ENCODE results near the gene SCT.

GRCh38 chr11:623349-623869, 3.6 kb downstream of the SCT start:
- TF ChIP-seq, protein P1, sequence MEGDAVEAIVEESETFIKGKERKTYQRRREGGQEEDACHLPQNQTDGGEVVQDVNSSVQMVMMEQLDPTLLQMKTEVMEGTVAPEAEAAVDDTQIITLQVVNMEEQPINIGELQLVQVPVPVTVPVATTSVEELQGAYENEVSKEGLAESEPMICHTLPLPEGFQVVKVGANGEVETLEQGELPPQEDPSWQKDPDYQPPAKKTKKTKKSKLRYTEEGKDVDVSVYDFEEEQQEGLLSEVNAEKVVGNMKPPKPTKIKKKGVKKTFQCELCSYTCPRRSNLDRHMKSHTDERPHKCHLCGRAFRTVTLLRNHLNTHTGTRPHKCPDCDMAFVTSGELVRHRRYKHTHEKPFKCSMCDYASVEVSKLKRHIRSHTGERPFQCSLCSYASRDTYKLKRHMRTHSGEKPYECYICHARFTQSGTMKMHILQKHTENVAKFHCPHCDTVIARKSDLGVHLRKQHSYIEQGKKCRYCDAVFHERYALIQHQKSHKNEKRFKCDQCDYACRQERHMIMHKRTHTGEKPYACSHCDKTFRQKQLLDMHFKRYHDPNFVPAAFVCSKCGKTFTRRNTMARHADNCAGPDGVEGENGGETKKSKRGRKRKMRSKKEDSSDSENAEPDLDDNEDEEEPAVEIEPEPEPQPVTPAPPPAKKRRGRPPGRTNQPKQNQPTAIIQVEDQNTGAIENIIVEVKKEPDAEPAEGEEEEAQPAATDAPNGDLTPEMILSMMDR (IDR thresholded peaks at IDR 0.05), result no peak
- no peak for TF ChIP-seq POLR2A (IDR thresholded peaks at IDR 0.05)

All from upper lobe of left lung (tissue), 4 donors.